GM21528 (cell line): ENCODE data around the gene GALC.

Experiments used
- ATAC-seq: cut with Tn5 transposase; IDR thresholded peaks from one replicate; pipeline ENCODE4 v1.9.1; 2021; ENCODE audit warnings: mild to moderate bottlenecking, moderate library complexity; ENCODE audit not compliant: unreplicated experiment, low FRiP score

Gene GALC

GRCh38 chr14:87894920-87895319 is 98.1 kb downstream of the GALC start:
- ATAC-seq, result no peak

GRCh38 chr14:87892763-87893162 is 100.2 kb downstream of the GALC start:
- no peak for ATAC-seq

- no peak for ATAC-seq
Measured at GRCh38 chr14:87888136-87888999, 104.6 kb downstream of the GALC start.

- no peak for ATAC-seq
Measured at GRCh38 chr14:87883750-87884149, 109.2 kb downstream of the GALC start.
